GM11168 (cell line): Measurements from ENCODE around the gene OS9.

Experiments used
- in situ Hi-C: fragments of 300-500 bp; cut with MboI; formaldehyde crosslinking; loops from one replicate; pipeline ENCODE4 v1.12.0; 2022; ENCODE audit warnings: low sequenced_read_pairs; ENCODE audit not compliant: unreplicated experiment

OS9 gene

DNA sequence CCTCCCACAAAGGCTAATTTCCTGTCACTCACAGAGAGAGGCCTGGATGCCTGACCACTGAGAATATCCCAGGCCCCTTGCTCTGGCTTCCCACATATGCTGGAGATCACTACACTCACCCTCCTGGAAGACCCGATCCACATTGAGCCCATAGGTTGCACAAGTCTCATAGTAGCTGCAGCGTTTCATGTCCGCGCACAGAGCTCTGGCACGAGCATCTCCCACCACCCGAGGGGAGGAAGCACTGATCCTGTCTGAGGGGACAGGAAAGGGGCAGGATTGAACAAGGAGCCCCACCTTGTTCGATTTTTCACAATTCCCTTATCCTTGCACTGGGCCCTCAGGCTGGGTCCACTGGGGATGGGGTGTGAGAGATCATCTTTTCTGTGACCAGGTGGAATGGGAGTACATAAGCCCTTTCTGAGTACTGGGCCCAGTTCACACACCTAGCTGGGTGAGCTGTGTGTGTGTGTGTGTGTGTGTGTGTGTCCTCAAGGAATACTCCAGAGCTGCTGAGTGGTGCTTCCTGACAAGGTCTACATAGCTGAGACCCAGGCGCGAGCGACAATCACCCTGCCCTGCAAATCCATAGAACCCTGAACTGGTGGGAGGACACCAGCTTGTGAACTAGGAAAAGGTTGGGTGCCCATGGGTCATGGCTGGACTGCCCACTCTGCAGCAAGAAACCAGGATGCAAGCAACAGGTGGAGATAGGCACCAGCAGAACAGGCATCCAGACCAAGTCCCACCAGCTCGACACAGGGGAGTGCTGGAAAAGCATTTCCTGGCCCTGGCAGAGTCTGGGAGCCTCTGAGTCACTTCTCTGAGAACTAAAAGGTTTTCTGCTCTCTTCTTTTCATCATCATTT is 39.0 kb downstream of the OS9 start:
- in situ Hi-C loops: no loop called here

DNA sequence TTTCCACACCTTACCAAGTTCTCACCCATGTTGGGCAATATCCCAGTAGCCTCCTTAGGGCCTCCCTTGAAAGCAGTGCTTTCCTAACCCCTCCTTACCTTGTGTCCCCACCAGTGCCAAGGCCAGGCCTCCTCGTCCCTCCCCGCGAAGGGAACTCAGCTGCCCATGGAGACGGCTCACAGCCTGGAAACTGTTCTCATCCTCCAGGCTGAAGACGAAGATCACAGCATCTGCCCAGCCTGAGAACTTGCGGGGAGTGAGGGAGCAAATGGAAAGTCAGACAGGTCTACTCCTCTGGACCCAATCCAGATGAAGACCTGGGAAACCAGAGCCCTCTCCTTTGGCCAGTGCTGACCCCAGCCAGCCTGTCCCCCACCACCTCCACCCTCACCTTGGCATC is 40.0 kb downstream of the OS9 start:
- in situ Hi-C loops: no loop called here

GRCh38 chr12:57734591-57734990 is 40.7 kb downstream of the OS9 start:
- in situ Hi-C loops: no loop called here

- in situ Hi-C loops: no loop called here
Observed at GRCh38 chr12:57735198-57735855, 41.4 kb downstream of the OS9 start.

DNA sequence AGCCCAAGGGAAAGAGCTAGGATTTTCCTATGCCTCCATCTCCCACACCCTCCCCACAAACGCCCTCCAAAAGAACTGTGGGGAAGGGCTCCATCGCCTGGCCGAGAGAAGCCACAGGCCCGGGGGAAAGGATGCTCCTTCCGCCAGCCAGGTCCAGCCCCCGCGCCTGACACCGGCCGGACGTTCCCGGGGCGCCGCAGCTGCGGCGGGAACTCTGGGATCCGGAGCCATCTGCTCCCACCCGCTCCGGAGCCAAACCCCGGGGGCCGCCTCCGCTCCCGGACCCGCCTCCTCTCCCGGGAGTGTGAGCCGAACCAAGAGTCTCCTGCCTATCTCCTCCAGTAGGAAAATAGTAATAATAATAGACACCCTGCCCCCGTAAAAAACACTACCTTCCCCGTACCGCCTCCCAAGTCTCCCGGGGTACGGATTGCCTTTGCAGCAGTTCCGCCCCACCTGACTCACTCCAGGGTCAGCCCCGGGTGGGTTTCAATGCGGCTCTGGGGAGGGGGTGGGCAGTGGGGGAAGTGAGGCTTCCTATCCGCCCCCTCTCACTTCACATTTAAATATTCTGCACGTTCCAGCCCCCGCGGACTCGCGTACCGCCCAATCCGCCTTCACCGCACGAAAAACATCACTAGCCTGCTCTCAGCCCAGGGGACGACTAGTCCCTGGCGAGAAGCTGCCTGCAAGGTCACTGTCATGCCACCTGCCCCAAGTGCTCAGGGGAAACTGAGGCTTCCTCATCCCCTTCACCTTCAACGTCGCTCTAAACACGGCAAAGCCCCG is 42.2 kb downstream of the OS9 start:
- in situ Hi-C loops: no loop called here

GRCh38 chr12:57736741-57737466 is 43.0 kb downstream of the OS9 start:
- in situ Hi-C loops: no loop called here

GRCh38 chr12:57737467-57738460 is 43.8 kb downstream of the OS9 start:
- in situ Hi-C loops: no loop called here

DNA sequence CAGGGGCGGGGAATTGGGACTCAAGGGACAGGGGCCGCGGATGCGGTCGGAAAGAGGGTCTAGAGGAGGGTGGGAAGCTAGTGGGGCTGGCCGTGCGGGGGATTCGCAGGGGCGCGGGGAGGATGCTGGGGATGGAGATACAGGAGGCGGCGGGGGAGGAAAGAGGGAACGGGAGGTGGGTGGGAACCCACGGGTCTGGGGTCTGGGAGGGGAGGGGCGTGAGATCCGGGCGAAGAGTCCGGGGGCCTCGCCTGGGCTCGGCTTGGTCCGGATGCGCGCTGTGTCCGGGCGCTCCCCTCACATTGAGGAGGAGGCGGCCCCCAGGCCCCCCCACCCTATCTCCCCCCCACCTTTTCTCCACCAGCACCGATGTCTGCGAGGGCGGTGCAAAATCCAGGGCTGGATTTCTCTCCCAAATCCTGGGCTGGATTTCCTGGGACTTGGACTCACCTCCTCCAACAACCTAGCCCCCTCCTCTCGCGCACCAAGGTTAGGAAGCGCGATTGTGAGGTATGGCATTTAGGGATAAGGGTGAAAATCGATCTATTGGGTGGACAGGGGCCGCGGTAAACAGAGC is 44.8 kb downstream of the OS9 start, which contains the start of gene AGAP2:
Gene AGAP2 (minus strand): TSS at position 82 of the 577 bp plus-strand sequence. CDS start 496 bp downstream, outside the sequence.
- in situ Hi-C loops: no loop called here

GRCh38 chr12:57739387-57739786 is 45.5 kb downstream of the OS9 start:
- in situ Hi-C loops: no loop called here

GRCh38 chr12:57739914-57740538 is 46.1 kb downstream of the OS9 start:
- in situ Hi-C loops: no loop called here

GRCh38 chr12:57740656-57741412 is 46.9 kb downstream of the OS9 start:
- in situ Hi-C loops: no loop called here

DNA sequence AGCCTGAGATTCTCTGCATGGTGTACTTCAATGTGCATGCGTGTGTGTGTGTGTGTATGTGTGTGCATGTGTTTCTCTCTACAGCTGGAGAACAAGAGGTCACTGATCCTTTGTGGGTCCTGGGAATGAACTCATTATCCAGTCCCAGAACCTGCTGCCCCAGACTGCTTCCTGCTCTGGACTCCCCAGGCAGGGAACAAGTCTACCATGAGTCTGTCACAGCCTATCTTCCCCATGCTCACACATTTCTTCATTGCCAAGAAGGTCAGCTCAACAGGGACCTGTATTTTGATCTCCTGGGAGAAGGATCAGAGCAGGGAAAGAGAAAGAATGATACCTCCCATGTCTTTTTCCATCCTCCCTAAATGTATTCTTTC is 47.5 kb downstream of the OS9 start:
- in situ Hi-C loops: no loop called here

- in situ Hi-C loops: no loop called here
Observed at GRCh38 chr12:57741844-57742738, 48.2 kb downstream of the OS9 start.

DNA sequence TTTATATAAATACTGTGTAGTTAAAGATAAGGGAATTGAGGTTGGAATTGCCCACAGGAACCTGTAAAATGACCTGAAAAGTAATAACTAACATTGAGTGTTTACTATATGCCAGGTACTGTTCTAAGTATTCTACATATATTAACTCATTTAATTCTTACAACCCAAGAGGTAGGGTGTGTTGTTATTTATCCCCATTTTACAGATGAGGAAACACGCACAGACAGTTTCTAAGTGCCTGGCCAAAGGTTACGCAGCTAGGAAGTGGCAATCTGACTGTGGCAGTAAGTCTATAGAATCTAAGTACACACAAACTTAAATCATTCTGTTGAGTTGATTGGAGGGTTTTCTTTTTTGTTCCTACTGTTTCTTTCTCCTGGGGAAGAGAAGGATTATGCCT is 49.8 kb downstream of the OS9 start:
- in situ Hi-C loops: no loop called here

DNA sequence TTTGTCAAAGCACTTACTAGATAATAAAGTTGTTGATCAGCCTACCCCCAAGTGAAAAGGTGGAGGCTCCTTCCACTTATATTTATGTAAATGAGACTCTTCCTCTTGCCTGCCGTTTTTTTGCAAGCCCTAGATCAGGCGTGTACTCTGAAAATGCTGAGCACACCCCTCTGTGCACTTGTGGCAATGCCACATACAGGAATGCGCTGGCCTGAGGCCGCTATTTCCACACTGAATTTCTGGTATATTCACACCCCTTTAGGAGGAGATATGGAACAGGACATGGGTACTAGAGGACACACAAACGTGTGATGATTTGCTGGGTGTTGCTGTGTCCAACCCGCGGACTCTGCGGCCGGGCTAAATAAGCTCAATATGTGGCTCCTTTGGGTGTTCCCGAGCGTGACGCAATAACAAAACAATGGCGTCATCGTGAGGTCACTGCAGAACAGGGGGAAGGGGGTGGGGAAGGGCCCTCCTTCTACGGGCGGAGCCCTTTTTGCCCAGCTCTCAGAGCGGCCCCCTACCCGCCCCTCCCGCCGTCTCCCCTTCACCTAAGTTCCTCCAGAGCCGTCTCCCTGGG is 50.4 kb downstream of the OS9 start:
- in situ Hi-C loops: no loop called here

GRCh38 chr12:57744777-57745484 is 51.0 kb downstream of the OS9 start, which contains the start of gene TSPAN31:
TSS of gene TSPAN31 (plus strand) at chr12:57745039. CDS start at chr12:57745155, 116 bp downstream.
- in situ Hi-C loops: no loop called here
